ENCODE measurements around the gene GIPC3.
A peak's percentile ranks its signal among the peaks of the same experiment; 100 is the strongest.

Gene GIPC3, protein sequence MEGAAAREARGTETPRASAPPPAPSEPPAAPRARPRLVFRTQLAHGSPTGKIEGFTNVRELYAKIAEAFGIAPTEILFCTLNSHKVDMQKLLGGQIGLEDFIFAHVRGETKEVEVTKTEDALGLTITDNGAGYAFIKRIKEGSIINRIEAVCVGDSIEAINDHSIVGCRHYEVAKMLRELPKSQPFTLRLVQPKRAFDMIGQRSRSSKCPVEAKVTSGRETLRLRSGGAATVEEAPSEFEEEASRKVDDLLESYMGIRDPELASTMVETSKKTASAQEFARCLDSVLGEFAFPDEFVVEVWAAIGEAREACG

DNA sequence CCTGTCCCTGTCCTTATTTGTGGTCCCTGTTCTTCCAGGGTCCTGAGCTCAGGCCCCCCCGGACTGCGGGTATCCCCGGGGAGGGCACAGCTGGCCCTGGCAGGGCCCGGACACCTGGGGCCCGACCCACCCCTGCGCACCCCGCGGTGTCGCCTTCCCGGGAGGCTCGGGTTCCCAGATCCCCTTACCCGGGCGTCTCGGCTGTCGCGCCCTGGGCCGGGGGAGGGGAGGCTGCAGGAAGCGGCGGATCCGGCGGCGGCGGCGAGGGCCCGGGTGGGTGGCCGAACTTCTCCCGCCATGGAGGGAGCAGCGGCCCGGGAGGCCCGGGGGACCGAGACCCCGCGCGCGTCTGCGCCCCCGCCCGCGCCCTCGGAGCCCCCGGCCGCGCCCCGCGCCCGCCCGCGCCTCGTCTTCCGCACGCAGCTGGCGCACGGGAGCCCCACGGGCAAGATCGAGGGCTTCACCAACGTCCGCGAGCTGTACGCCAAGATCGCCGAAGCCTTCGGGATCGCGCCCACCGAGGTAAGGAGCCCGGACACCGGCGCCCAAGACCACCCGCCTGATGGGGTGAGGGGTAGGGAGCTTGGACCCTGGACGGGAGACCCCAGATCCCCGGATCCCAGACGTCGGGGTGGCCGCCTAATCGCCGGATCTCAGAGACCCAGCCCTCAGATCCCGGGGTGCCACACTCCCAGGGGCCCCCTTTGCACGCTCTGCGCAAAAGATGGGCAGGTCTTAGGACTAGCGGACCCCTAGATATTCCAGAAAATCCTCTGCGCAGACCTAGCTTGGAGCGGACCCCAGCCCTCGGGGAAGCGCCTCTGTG lies at the start of gene GIPC3:
Gene GIPC3 (plus strand): TSS at position 178 of the 826 bp plus-strand sequence. CDS start 120 bp downstream, at position 298.
- no peak for DNase-seq

- no peak for DNase-seq
Measured at GRCh38 chr19:3535563-3535965, 49.7 kb upstream of the GIPC3 start.

- DNase-seq: no peak
Measured at GRCh38 chr19:3535981-3536380, 49.3 kb upstream of the GIPC3 start.

DNA sequence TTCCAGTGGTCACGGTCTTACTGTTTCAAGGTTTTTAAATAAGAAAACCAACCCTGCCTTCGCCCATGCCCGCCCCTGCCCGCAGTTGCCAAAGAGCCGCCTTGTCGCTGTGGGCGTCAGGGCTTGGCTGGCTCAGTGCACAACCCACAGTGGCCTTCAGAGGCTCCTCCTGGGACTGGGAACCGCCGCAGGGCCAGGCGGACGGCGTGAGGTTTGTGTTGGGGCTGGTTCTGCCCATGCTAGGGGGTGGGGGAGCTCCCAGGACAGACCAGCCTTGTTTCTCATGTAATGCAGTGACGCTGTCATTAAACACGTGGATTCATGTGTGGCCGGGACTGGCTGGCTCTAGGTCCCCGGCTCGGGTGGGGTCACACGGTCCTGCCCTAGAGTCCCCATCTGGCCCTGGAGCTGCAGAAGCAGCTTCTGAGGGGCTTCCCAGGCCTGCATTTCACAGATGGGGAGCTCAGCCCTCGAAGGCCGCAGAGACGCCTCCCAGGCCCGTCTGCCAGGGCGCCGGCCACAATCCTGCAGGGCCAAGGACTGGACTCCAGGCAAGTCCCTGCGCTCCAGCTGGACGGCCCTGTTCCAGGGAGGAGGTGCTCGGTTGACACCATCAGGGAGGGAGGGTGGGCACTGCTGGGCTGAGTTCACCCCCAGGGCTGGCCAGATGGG lies 48.7 kb upstream of the GIPC3 start:
- DNase-seq: no peak

GRCh38 chr19:3537101-3537437 lies 48.2 kb upstream of the GIPC3 start:
- DNase-seq: no peak

DNA sequence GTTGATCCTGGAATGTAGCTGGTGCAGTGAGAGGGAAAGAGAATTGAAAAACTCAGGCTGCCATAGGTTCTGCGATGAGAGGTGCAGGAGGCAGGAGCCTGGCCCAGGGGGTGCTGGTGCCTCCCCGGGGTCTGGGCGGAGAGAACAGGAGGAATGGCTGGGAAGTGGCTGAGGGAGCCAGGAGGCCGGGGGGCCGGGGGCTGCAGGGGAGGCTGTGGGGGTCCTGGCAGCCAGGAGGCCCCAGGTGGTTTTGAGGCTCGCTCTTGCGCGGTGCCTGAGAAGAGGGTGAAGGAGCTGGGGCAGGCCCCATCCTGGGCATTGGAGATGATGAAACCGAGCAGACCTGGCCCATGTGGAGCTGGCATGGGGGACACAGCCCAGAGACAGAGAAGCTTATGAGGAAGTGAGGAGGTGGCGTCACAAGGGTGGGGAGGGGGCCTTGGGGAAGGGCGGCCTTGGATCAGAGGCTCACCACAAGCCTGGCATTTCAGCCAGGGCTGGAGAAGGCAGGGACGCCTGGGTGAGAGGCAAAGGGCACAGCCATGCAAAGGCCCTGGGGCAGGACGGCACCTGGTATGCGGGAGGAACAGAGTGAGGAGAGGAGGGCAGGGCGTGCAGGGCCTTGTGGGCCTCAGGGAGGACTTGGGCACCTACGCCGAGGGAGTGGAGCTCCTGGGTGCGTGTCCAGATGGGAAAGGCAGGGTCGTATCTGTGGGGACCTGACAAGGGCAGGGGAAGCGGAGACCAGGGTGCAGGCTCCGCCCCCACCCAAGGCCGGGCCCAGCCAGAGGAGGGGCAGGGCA lies 47.6 kb upstream of the GIPC3 start:
- no peak for DNase-seq

DNA sequence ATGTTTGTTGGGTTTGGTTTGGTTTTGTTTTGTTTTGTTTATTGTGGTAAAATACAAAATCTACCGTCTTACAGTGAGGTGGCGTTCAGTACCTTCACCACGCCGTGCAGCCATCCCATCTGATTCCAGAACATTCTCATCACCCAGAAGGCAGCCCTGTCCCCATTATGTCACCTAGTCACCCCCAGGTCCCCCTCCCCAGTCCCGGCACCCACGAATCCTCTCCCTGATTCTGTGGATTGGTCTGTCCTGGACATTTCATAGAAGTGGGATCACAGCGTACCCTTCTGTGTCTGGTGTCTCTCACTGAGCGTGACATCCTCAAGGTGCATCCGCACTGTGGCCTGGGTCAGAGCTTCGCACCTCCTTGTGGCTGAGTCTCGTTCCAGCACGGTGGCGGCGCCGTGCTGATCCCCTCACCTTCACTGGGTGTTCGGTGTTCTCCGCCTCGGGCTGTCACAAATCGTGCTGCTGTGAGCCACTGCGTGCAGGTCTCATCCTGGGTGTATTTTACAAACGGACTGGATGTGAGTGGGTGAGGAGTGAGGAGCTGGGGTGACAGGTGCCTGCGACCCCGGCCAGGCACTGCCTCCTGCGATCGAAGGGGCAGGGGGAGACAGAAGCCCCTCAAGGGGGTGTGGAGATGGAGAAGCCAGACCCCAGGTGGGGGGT lies 46.9 kb upstream of the GIPC3 start:
- DNase-seq: no peak

DNA sequence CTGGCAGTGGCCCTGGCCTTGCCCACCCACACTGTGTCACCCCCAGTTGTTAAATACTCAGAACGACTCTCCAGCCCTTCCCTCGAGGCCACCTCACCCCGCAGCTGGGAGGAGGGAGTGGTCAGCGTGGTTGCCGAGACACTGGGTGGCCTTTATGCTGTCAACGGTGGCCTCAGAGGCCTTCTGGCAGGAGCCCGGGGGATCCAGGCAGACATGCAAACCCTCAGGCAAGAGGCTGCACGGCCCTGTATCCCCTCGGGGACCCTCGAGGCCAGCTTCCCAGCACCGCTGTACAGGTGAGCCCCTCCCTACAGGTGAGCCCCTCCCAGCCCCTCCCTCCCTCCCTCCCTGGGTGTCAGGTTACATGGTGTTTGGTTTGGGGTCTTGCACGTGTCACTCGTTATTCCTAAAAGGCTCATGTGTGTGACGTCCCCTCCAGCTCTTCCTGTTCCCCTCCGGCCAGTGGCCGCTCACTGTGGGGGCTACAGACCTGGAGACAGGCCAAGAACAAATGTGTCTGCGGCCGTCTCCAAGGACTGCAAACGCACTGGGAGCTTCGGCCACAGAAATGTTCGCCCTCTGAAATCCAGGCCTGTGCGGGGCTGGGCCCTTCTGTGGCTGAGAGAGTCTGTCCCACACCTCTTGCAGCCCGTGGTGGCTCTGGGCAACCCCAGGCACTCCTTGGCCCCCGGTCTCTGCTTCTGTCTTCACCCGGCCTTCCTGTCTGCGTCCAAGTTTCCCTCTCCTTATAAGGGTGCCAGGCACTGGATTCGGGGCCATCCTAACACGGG lies 46.1 kb upstream of the GIPC3 start, which contains the start of gene TEKTIP1:
Gene TEKTIP1 (plus strand): TSS at position 210 of the 791 bp plus-strand sequence. CDS start 4 bp downstream, at position 214.
- DNase-seq: no peak

DNA sequence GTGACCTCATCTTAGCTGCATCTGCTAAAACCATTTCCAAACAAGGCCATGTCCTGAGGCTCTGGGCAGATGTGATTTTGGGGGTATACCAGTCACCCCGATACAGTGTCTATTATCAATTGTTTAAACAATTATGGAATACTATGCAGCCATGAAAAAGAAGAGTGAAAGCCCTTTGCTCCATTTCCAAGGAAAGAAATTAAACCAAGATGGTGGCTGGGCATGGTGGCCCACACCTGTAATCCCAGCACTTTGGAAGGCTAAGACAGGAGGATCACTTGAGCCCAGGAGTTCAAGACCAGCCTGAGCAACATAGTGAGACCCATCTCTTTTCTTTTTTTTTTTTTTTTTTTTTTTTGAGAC lies 45.5 kb upstream of the GIPC3 start:
- DNase-seq: no peak

DNA sequence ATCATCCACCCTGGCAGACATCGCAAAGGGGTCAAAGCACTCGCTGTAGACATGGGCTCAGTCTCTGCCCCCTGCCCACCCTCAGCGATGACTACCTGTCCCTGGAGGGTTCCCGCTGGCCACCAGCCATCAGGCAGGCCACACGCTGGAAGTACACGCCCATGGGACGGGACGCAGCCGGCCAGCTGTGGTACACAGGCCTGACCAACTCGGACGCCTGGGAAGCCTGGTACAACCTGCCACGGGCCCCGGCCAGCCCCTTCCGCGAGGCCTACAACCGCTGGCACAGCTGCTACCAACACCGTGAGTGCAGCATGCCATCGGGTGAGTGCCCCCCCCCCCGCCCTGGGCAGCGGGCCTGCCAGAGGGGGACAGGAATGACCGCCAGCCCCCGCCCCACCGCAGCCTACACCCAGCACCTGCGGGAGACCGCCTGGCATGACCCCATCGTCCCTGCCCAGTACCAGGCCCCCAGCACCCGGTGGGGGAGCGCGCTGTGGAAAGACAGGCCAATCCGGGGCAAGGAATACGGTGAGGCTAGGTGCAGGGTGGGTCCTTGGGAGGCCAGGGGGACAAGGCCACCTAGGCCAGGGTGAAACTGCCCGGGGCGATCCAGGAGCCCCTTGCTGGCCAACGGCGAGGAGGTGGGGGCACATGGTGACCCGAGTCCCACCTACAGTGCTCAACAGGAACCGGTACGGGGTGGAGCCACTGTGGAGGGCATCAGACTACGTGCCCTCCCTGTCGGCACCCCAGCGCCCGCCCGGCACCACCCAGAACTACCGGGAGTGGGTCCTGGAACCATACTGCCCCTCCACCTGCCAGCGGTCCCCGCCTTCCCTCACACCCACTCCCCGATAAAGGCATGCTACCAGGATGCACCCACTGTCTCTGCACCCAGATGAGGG lies 41.9 kb upstream of the GIPC3 start:
- no peak for DNase-seq

- DNase-seq: no peak
Measured at GRCh38 chr19:3544058-3544376, 41.3 kb upstream of the GIPC3 start.

DNA sequence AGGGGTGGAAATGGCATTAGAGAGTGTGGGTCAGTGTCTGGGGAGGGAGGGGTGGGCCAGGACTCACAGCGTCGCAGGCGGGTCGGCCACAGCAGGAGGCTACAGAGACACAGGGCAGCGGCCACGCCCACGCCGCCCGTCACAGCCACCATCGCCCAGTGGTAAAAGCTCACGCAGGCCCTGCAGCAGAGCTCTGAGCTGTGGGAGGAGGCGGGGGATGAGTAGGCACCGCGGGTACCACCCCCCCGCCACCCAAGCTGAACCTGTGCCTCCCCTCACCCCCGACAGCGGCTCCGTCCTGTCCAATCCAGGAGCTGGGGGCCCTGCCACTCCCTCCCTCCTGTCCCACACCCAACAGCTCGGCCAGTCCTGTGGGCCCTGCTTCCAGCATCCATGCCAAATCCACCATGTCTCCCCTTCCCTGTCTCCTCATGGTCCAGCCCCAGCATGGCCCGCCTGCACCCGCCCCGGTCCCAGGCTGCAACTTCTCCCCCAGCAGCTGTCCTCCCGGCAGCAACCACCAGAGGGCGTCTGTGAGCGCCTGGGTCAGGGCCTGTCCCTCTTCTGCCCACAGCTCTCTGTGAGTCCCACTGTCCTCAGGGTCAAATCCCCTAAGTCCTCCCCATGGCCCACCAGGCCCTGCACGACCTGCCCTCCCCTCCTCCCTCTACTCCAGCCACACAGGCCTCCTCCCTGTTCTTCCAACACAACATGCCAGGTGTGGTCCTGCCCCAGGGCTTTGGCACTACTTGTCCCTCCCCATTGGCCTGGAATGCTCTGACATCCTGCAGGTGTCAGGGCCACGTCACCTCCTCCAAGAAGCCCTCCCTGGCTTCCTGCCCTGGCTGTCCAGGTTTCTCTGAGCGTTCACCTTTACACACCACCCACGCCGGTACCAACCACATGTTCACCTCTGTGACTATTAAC lies 40.3 kb upstream of the GIPC3 start:
- DNase-seq: peak; percentile 72 to 78

DNA sequence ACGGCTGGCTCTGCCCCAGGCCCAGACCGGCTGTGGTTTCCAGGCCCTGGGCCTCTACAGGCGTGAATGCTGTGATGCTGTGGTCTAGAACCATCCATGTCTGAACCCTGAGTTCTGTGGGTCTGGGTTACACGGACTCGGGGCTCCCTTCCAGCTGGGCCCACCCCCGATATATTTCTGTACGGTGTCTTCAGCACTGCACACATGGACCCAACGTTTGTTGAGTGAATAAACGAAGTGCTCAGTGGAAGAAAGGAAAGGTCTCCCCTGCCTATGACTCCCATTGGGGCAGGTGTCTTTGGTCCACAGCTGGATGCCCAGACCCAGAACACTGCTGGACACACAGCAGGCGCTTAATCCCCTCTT lies 39.6 kb upstream of the GIPC3 start:
- no peak for DNase-seq

DNA sequence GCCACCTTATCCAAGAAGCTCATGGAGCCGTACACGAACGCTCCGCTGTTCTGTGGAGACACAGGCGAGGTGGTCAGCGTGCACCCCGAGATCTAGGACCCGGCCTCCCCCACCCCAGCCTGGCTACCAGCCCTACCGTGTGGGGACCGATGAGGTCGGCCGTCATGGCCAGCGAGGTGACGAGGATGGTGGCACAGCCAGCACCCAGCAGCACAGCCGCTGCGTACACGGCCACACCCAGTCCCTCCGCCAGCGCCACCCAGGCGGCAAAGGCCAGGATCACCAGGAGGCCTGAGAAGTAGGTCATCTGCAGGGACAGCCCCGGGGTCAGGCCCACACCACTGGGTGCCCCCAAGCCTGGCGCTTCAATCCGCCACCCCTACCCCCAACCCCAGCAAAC lies 39.2 kb upstream of the GIPC3 start:
- DNase-seq: no peak

- DNase-seq: peak in 1 of 2 donors; percentile 29
Measured at GRCh38 chr19:3547301-3547731, 38.0 kb upstream of the GIPC3 start.

GRCh38 chr19:3547767-3548282 lies 37.5 kb upstream of the GIPC3 start:
- DNase-seq: no peak

- peak in 1 of 2 donors; percentile 74 for DNase-seq
Measured at GRCh38 chr19:3548606-3549005, 36.7 kb upstream of the GIPC3 start.

GRCh38 chr19:3549816-3550215 lies 35.5 kb upstream of the GIPC3 start:
- no peak for DNase-seq

All from CD4-positive, alpha-beta T cell treated with Interleukin-4 for 1 hour (primary cell).